ENCODE data around the gene EHBP1L1. TPM values are rescaled to one million over a fixed set of nuclear protein-coding genes. Genes with fewer than 3 reads are reported as not detected.

The EHBP1L1 gene
- total RNA-seq, 3 donors from 2014 or later, result 28.0 to 68.8 (median 33.4) TPM

- Histone ChIP-seq H3K9me3 (no peaks in the 10 kb centered on the region), H3K27me3 (no peaks in the 10 kb centered on the region), H3K4me1 (peaks cover 23 to 24% of the 10 kb centered on the region in 2 donors), H3K27ac (no peak overlapping the region), H3K36me3 (no peaks in the 10 kb centered on the region), H3K4me3 (no peak overlapping the region)
- intact Hi-C loops (cut with DNase I; ENCODE audit: low total_unique reads), result loop anchor here (5.0 kb wide), 1 partner anchor 34 kb away; the partner anchor contains the start of gene MAP3K11
- TF ChIP-seq POLR2A (IDR thresholded peaks at IDR 0.05), result no peak
- TF ChIP-seq CTCF (IDR thresholded peaks at IDR 0.05), result no peak
- no peak for TF ChIP-seq POLR2AphosphoS5 (IDR thresholded peaks at IDR 0.05)
- no peak for DNase-seq (ENCODE audit: low spot score in 2 of 2)
Observed at GRCh38 chr11:65578667-65579066, 2.8 kb downstream of the EHBP1L1 start.

- Histone ChIP-seq H3K4me3 (no peak overlapping the region), H3K27me3 (no peaks in the 10 kb centered on the region), H3K4me1 (peaks cover 20 to 24% of the 10 kb centered on the region in 2 donors), H3K9me3 (no peaks in the 10 kb centered on the region), H3K27ac (no peak overlapping the region), H3K36me3 (no peaks in the 10 kb centered on the region)
- DNase-seq (ENCODE audit: low spot score in 2 of 2), result no peak
- TF ChIP-seq POLR2A (IDR thresholded peaks at IDR 0.05), result no peak
- no peak for TF ChIP-seq POLR2AphosphoS5 (IDR thresholded peaks at IDR 0.05)
- no peak for TF ChIP-seq CTCF (IDR thresholded peaks at IDR 0.05)
- intact Hi-C loops (cut with DNase I; ENCODE audit: low total_unique reads), result loop anchor here (5.0 kb wide), 1 partner anchor 33 kb away; the partner anchor contains the start of gene MAP3K11
Observed at GRCh38 chr11:65579291-65579690, 3.4 kb downstream of the EHBP1L1 start.

- H3K27ac ChIP-seq, result no peak overlapping the region
- no peak for TF ChIP-seq CTCF (IDR thresholded peaks at IDR 0.05)
- peaks cover 16 to 18% of the 10 kb centered on the region in 2 donors for H3K4me1 ChIP-seq
- no peaks in the 10 kb centered on the region for H3K36me3 ChIP-seq
- no peak overlapping the region for H3K4me3 ChIP-seq
- no peaks in the 10 kb centered on the region for H3K27me3 ChIP-seq
- no peak for DNase-seq (ENCODE audit: low spot score in 2 of 2)
- intact Hi-C loops (cut with DNase I; ENCODE audit: low total_unique reads), result no loop called here
- H3K9me3 ChIP-seq, result no peaks in the 10 kb centered on the region
Observed at GRCh38 chr11:65580031-65580692, 4.3 kb downstream of the EHBP1L1 start.

- no peak for DNase-seq (ENCODE audit: low spot score in 2 of 2)
- no peak overlapping the region for H3K4me3 ChIP-seq
- intact Hi-C loops (cut with DNase I; ENCODE audit: low total_unique reads), result no loop called here
- no peaks in the 10 kb centered on the region for H3K9me3 ChIP-seq
- TF ChIP-seq POLR2AphosphoS5 (IDR thresholded peaks at IDR 0.05), result no peak
- TF ChIP-seq CTCF (IDR thresholded peaks at IDR 0.05), result no peak
- no peak for TF ChIP-seq POLR2A (IDR thresholded peaks at IDR 0.05)
- peaks cover 11 to 15% of the 10 kb centered on the region in 2 donors for H3K4me1 ChIP-seq
- no peak overlapping the region for H3K27ac ChIP-seq
- no peaks in the 10 kb centered on the region for H3K27me3 ChIP-seq
- no peaks in the 10 kb centered on the region for H3K36me3 ChIP-seq
Observed at GRCh38 chr11:65580756-65581155, 4.9 kb downstream of the EHBP1L1 start.

GRCh38 chr11:65581928-65582327 lies 6.1 kb downstream of the EHBP1L1 start:
- intact Hi-C loops (cut with DNase I; ENCODE audit: low total_unique reads), result no loop called here
- H3K27ac ChIP-seq, result no peak overlapping the region
- DNase-seq (ENCODE audit: low spot score in 2 of 2), result no peak
- H3K9me3 ChIP-seq, result no peaks in the 10 kb centered on the region
- no peak overlapping the region for H3K4me3 ChIP-seq
- TF ChIP-seq CTCF (IDR thresholded peaks at IDR 0.05) (no peak), POLR2AphosphoS5 (IDR thresholded peaks at IDR 0.05) (no peak), POLR2A (IDR thresholded peaks at IDR 0.05) (no peak)
- H3K36me3 ChIP-seq, result no peaks in the 10 kb centered on the region
- H3K27me3 ChIP-seq, result no peaks in the 10 kb centered on the region
- H3K4me1 ChIP-seq, result peaks cover 4 to 7% of the 10 kb centered on the region in 2 donors
